ENCODE results near the gene PRKN.

Gene PRKN

GRCh38 chr6:161682982-161683381, 1044.6 kb downstream of the PRKN start:
- no peak for TF ChIP-seq ZFP3 (CRISPR knock-in tag; IDR thresholded peaks at IDR 0.05)
- TF ChIP-seq POU6F1 (CRISPR knock-in tag; IDR thresholded peaks at IDR 0.05; ENCODE audit: borderline replicate concordance, low read depth), result no peak
- TF ChIP-seq CSRNP3 (CRISPR knock-in tag; IDR thresholded peaks at IDR 0.05), result no peak
- TF ChIP-seq ZNF8 (CRISPR knock-in tag; IDR thresholded peaks at IDR 0.05), result no peak
- TF ChIP-seq TOX (CRISPR knock-in tag; IDR thresholded peaks at IDR 0.05; ENCODE audit: borderline replicate concordance), result no peak
- TF ChIP-seq ARNTL (CRISPR knock-in tag; IDR thresholded peaks at IDR 0.05; ENCODE audit: borderline replicate concordance, low read depth), result no peak
- no peak for TF ChIP-seq TCF4 (CRISPR knock-in tag; IDR thresholded peaks at IDR 0.05; ENCODE audit: borderline replicate concordance)
- no peak for TF ChIP-seq PPARA (CRISPR knock-in tag; IDR thresholded peaks at IDR 0.05; ENCODE audit: borderline replicate concordance)
- TF ChIP-seq ZFP30 (CRISPR knock-in tag; IDR thresholded peaks at IDR 0.05), result no peak
- no peak for TF ChIP-seq TSHZ2 (CRISPR knock-in tag; IDR thresholded peaks at IDR 0.05)
- no peak for TF ChIP-seq GLIS3 (CRISPR knock-in tag; IDR thresholded peaks at IDR 0.05)
- no peak for TF ChIP-seq ESRRG (CRISPR knock-in tag; IDR thresholded peaks at IDR 0.05)
- no peak for TF ChIP-seq ISL1 (CRISPR knock-in tag; IDR thresholded peaks at IDR 0.05)
- TF ChIP-seq ZNF565 (CRISPR knock-in tag; conservative IDR thresholded peaks at IDR 0.05; ENCODE audit: low read depth), result no peak
- ATAC-seq, result no peak

- TF ChIP-seq GLIS3 (CRISPR knock-in tag; IDR thresholded peaks at IDR 0.05) (no peak), ZNF70 (CRISPR knock-in tag; IDR thresholded peaks at IDR 0.05) (no peak), BACH2 (CRISPR knock-in tag; IDR thresholded peaks at IDR 0.05; ENCODE audit: borderline replicate concordance) (no peak), ZFP3 (CRISPR knock-in tag; IDR thresholded peaks at IDR 0.05) (no peak), ZFP30 (CRISPR knock-in tag; IDR thresholded peaks at IDR 0.05) (no peak), ZNF565 (CRISPR knock-in tag; conservative IDR thresholded peaks at IDR 0.05; ENCODE audit: low read depth) (no peak), RARB (CRISPR knock-in tag; IDR thresholded peaks at IDR 0.05) (no peak), PATZ1 (CRISPR knock-in tag; IDR thresholded peaks at IDR 0.05; ENCODE audit: borderline replicate concordance) (no peak), ZC3H10 (CRISPR knock-in tag; IDR thresholded peaks at IDR 0.05) (no peak), POU6F1 (CRISPR knock-in tag; IDR thresholded peaks at IDR 0.05; ENCODE audit: borderline replicate concordance, low read depth) (no peak), CSRNP3 (CRISPR knock-in tag; IDR thresholded peaks at IDR 0.05) (no peak), TCF4 (CRISPR knock-in tag; IDR thresholded peaks at IDR 0.05; ENCODE audit: borderline replicate concordance) (no peak), OSR1 (CRISPR knock-in tag; IDR thresholded peaks at IDR 0.05) (no peak), CREB5 (CRISPR knock-in tag; IDR thresholded peaks at IDR 0.05; ENCODE audit: low read depth) (no peak), ESRRG (CRISPR knock-in tag; IDR thresholded peaks at IDR 0.05) (no peak), ARNTL (CRISPR knock-in tag; IDR thresholded peaks at IDR 0.05; ENCODE audit: borderline replicate concordance, low read depth) (no peak)
- ATAC-seq, result no peak
Observed at GRCh38 chr6:161679980-161680538, 1047.5 kb downstream of the PRKN start.

Measured in SK-N-SH treated with all-trans-retinoic acid at 6 μM for 48 hours (cell line).